GM21576 (cell line): Measurements from ENCODE around the gene PLAAT4.
A peak's percentile ranks its signal among the peaks of the same experiment; 100 is the strongest.
"Not testable (repeated sequence)": the region's sequence is repeated elsewhere in the genome, so short reads cannot be mapped to it uniquely, and the experiment has no call there.

Experiments used
- ATAC-seq: cut with Tn5 transposase; IDR thresholded peaks from one replicate; pipeline ENCODE4 v1.9.1; 2021; ENCODE audit warnings: mild to moderate bottlenecking, moderate library complexity; ENCODE audit not compliant: unreplicated experiment

Gene PLAAT4

GRCh38 chr11:63510360-63511047 lies 26.1 kb upstream of the PLAAT4 start:
- no peak for ATAC-seq

GRCh38 chr11:63511048-63511748 lies 25.4 kb upstream of the PLAAT4 start:
- ATAC-seq: no peak

- no peak for ATAC-seq
Observed at GRCh38 chr11:63512816-63513215, 23.8 kb upstream of the PLAAT4 start.

GRCh38 chr11:63516109-63516508 lies 20.5 kb upstream of the PLAAT4 start:
- no peak for ATAC-seq

- ATAC-seq: no peak
Observed at GRCh38 chr11:63517156-63517555, 19.5 kb upstream of the PLAAT4 start.

GRCh38 chr11:63518548-63518947 lies 18.1 kb upstream of the PLAAT4 start:
- no peak for ATAC-seq

GRCh38 chr11:63520606-63521170 lies 15.9 kb upstream of the PLAAT4 start:
- ATAC-seq: no peak

- ATAC-seq: no peak
Observed at GRCh38 chr11:63521896-63522295, 14.7 kb upstream of the PLAAT4 start.

- ATAC-seq: no peak
Observed at GRCh38 chr11:63523151-63523550, 13.5 kb upstream of the PLAAT4 start.

GRCh38 chr11:63527667-63528066 lies 8.9 kb upstream of the PLAAT4 start:
- no peak for ATAC-seq

- not testable (repeated sequence) for ATAC-seq
Observed at GRCh38 chr11:63528156-63528555, 8.5 kb upstream of the PLAAT4 start.

GRCh38 chr11:63528729-63529278 lies 7.8 kb upstream of the PLAAT4 start:
- ATAC-seq: not testable (repeated sequence)

GRCh38 chr11:63529373-63529772 lies 7.2 kb upstream of the PLAAT4 start:
- ATAC-seq: not testable (repeated sequence)

- no peak for ATAC-seq
Observed at GRCh38 chr11:63530021-63530420, 6.6 kb upstream of the PLAAT4 start.

GRCh38 chr11:63531074-63531792 lies 5.4 kb upstream of the PLAAT4 start:
- peak; percentile 80 for ATAC-seq

- ATAC-seq: no peak
Observed at GRCh38 chr11:63532117-63532516, 4.5 kb upstream of the PLAAT4 start.

- ATAC-seq: no peak
Observed at GRCh38 chr11:63532799-63533475, 3.7 kb upstream of the PLAAT4 start.

GRCh38 chr11:63534076-63534475 lies 2.5 kb upstream of the PLAAT4 start:
- no peak for ATAC-seq

- peak; percentile 37 for ATAC-seq
Observed at GRCh38 chr11:63534895-63535461, 1.6 kb upstream of the PLAAT4 start.

GRCh38 chr11:63535734-63536133 lies 874 bp upstream of the PLAAT4 start:
- ATAC-seq: no peak
